ENCODE data around the gene CUX1. TPM values are rescaled to one million over a fixed set of nuclear protein-coding genes. Genes with fewer than 3 reads are reported as not detected.

CUX1 gene
- total and polyA plus RNA-seq, 2 donors (not counting 1 experiment from before 2014, with no cell fraction given), result 10.8 to 86.5 TPM

- H3K4me2 ChIP-seq (replicated peaks; ENCODE audit: low read depth, low read length, poor library complexity, severe bottlenecking), result no peak overlapping the region
- no peak overlapping the region for H3K4me3 Mint-ChIP-seq
- peaks cover 6% of the 10 kb centered on the region for H3K79me2 ChIP-seq (ENCODE audit: control insufficient read depth, insufficient read depth, low read length)
- H3K9me3 Mint-ChIP-seq (ENCODE audit: insufficient read depth), result no peaks in the 10 kb centered on the region
- intact Hi-C loops (cut with micrococcal nuclease), result no loop called here
- H3K27ac ChIP-seq (ENCODE audit: low read length in 2 of 2), result no peak overlapping the region
- H3K27ac Mint-ChIP-seq, result no peak overlapping the region
- peaks cover 4% of the 10 kb centered on the region for H4K20me1 ChIP-seq (ENCODE audit: control insufficient read depth, insufficient read depth, low read length, poor library complexity, severe bottlenecking)
- H3K36me3 ChIP-seq (replicated peaks in 1 of 2; ENCODE audit: control extremely low read depth in 1 of 2, control insufficient read depth in 1 of 2, extremely low read depth in 1 of 2, insufficient read depth in 2 of 2, low read length in 1 of 2), result peaks cover 0 to 19% of the 10 kb centered on the region in 2 experiments
- ATAC-seq (ENCODE audit: low read depth) (no peak), DNase-seq (no peak)
- POLR2A ChIA-PET, result no interaction called here
- no peak overlapping the region for H3K4me3 ChIP-seq (ENCODE audit: control extremely low read depth in 1 of 5, extremely low read depth in 1 of 5, insufficient read depth in 1 of 5, low read depth in 2 of 5, low read length in 4 of 5)
- H3K9me3 ChIP-seq (ENCODE audit: control extremely low read depth in 1 of 3, control insufficient read depth in 2 of 3, insufficient read depth in 1 of 3, low read length in 2 of 3), result peaks cover 0 to 17% (median 10%) of the 10 kb centered on the region in 3 donors
- peaks cover 13% of the 10 kb centered on the region for H3K4me1 Mint-ChIP-seq
- H3K27me3 Mint-ChIP-seq, result no peaks in the 10 kb centered on the region
- TF ChIP-seq EZH2 (IDR thresholded peaks at IDR 0.05; ENCODE audit: borderline replicate concordance, insufficient read depth, low read depth, low read length, poor library complexity, severe bottlenecking) (no peak), CTCF (IDR thresholded peaks at IDR 0.05) (no peak)
- no peak overlapping the region for H3K9ac ChIP-seq (ENCODE audit: low read length)
- WGBS (ENCODE audit: insufficient coverage), result 87% methylated on average over 14 of the region's 14 CpGs
- no peaks in the 10 kb centered on the region for H3K4me1 ChIP-seq (ENCODE audit: control insufficient read depth in 2 of 2, insufficient read depth in 2 of 2, low read length in 2 of 2)
- H2AFZ ChIP-seq (ENCODE audit: insufficient read depth, low read depth, low read length, poor library complexity, severe bottlenecking), result no peak overlapping the region
- no peaks in the 10 kb centered on the region for H3K27me3 ChIP-seq (replicated peaks in 1 of 4; ENCODE audit: control extremely low read depth in 1 of 4, control insufficient read depth in 3 of 4, insufficient read depth in 4 of 4, low read length in 3 of 4)
- CTCF ChIA-PET, result no interaction called here
These were observed 251.4 kb downstream of the CUX1 start for GRCh38 chr7:102068846-102069245.

- no peak for TF ChIP-seq CTCF (IDR thresholded peaks at IDR 0.05)
- no peak for TF ChIP-seq EZH2 (IDR thresholded peaks at IDR 0.05; ENCODE audit: borderline replicate concordance, insufficient read depth, low read depth, low read length, poor library complexity, severe bottlenecking)
- Histone ChIP-seq H3K9me3 (ENCODE audit: control extremely low read depth in 1 of 3, control insufficient read depth in 2 of 3, insufficient read depth in 1 of 3, low read length in 2 of 3) (peaks cover 0 to 17% (median 10%) of the 10 kb centered on the region in 3 donors), H3K4me1 (ENCODE audit: control insufficient read depth in 2 of 2, insufficient read depth in 2 of 2, low read length in 2 of 2) (no peaks in the 10 kb centered on the region), H3K27ac (ENCODE audit: low read length in 2 of 2) (no peak overlapping the region), H3K4me2 (replicated peaks; ENCODE audit: low read depth, low read length, poor library complexity, severe bottlenecking) (no peak overlapping the region), H4K20me1 (ENCODE audit: control insufficient read depth, insufficient read depth, low read length, poor library complexity, severe bottlenecking) (no peaks in the 10 kb centered on the region), H3K27me3 (replicated peaks in 1 of 4; ENCODE audit: control extremely low read depth in 1 of 4, control insufficient read depth in 3 of 4, insufficient read depth in 4 of 4, low read length in 3 of 4) (no peaks in the 10 kb centered on the region), H3K9ac (ENCODE audit: low read length) (no peak overlapping the region), H3K36me3 (replicated peaks in 1 of 2; ENCODE audit: control extremely low read depth in 1 of 2, control insufficient read depth in 1 of 2, extremely low read depth in 1 of 2, insufficient read depth in 2 of 2, low read length in 1 of 2) (peaks cover 0 to 22% of the 10 kb centered on the region in 2 experiments), H3K79me2 (ENCODE audit: control insufficient read depth, insufficient read depth, low read length) (peaks cover 3% of the 10 kb centered on the region), H3K4me3 (ENCODE audit: control extremely low read depth in 1 of 5, extremely low read depth in 1 of 5, insufficient read depth in 1 of 5, low read depth in 2 of 5, low read length in 4 of 5) (no peak overlapping the region), H2AFZ (ENCODE audit: insufficient read depth, low read depth, low read length, poor library complexity, severe bottlenecking) (no peak overlapping the region)
- no peaks in the 10 kb centered on the region for H3K27me3 Mint-ChIP-seq
- WGBS (ENCODE audit: insufficient coverage), result no CpG with 5 or more reads among the region's 7 CpGs
- intact Hi-C loops (cut with micrococcal nuclease), result no loop called here
- no peak overlapping the region for H3K4me3 Mint-ChIP-seq
- H3K4me1 Mint-ChIP-seq, result peaks cover 4% of the 10 kb centered on the region
- ChIA-PET CTCF (no interaction called here), POLR2A (no interaction called here)
- no peak for ATAC-seq (ENCODE audit: low read depth)
- no peaks in the 10 kb centered on the region for H3K9me3 Mint-ChIP-seq (ENCODE audit: insufficient read depth)
- H3K27ac Mint-ChIP-seq, result no peak overlapping the region
- DNase-seq, result no peak
These were observed 252.7 kb downstream of the CUX1 start for GRCh38 chr7:102069931-102070629.
